ENCODE data around the gene SNX10.

Gene SNX10

DNA sequence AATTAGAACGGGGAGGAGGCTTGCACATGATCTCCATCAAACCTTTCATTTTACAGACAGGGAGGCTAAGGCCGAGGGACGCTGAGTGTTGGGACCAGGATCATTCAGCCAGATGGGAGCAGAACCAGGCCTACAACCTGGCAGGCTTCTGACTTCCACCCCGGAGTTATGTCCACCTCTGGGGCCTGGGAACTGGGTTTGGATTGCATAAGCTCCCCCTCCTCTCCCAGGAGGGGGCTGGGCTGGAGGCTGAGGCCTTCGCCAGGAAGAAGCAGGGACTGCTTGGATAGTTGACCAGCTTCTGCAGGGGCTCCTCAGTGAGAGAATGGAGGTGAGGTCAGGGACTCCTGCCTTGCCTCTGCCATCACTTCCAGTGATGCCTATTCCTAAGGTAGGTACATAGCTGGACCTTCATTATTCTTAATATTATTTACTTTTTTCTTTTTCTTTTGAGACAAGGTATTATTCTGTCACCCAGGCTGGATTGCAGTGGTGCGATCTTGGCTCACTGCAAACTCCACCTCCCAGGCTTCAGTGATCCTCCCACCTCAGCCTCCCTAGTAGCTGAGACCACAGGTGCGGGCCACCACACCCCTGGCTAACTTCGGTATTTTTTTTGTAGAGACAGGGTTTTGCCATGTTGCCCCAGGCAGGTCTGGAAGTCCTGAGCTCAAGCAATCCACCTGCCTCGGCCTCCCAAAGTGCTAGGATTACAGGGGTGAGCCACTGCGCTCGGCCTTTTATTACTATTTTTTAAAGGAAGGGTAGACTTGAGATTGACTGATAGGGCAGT is 1.3 kb downstream of the SNX10 start:
- no peaks in the 10 kb centered on the region for H3K36me3 ChIP-seq (ENCODE audit: control insufficient read depth, insufficient read depth, low read length)
- H3K9ac ChIP-seq (ENCODE audit: low read length), result peak overlapping the region; percentile 0
- no peaks in the 10 kb centered on the region for H3K27me3 ChIP-seq (ENCODE audit: insufficient read depth, low read length, poor library complexity)
- H2AK5ac ChIP-seq (ENCODE audit: low read length), result no peak overlapping the region
- H3K79me2 ChIP-seq (ENCODE audit: control insufficient read depth, insufficient read depth, low read length), result no peaks in the 10 kb centered on the region
- H3K4ac ChIP-seq (ENCODE audit: low read depth, low read length), result no peak overlapping the region
- H3K27ac ChIP-seq (ENCODE audit: low read depth, low read length), result no peak overlapping the region
- no peaks in the 10 kb centered on the region for H3K79me1 ChIP-seq (ENCODE audit: low read length)
- no peak overlapping the region for H3K18ac ChIP-seq (ENCODE audit: low read length)
- no peak overlapping the region for H4K8ac ChIP-seq (ENCODE audit: low read depth, low read length)
- DNase-seq, result peak; percentile 55
- no peak overlapping the region for H2BK5ac ChIP-seq (ENCODE audit: low read length)
- H3K4me3 ChIP-seq (ENCODE audit: low read length), result no peak overlapping the region
- no peaks in the 10 kb centered on the region for H3K4me1 ChIP-seq (ENCODE audit: control insufficient read depth, low read depth, low read length)
- peak overlapping the region; percentile 53 for H3K56ac ChIP-seq (ENCODE audit: low read length)
- H3K4me2 ChIP-seq (ENCODE audit: low read length), result peak overlapping the region; percentile 0
- no peak overlapping the region for H2BK120ac ChIP-seq (ENCODE audit: low read depth, low read length)
- no peak overlapping the region for H4K5ac ChIP-seq (ENCODE audit: low read length)
- no peak overlapping the region for H3K23ac ChIP-seq (ENCODE audit: low read length)
- no peak overlapping the region for H2BK15ac ChIP-seq (replicated peaks; ENCODE audit: low read depth)
- WGBS (ENCODE audit: extremely low coverage, insufficient coverage, low lambda C conversion rate), result no CpG with 5 or more reads among the region's 11 CpGs

DNA sequence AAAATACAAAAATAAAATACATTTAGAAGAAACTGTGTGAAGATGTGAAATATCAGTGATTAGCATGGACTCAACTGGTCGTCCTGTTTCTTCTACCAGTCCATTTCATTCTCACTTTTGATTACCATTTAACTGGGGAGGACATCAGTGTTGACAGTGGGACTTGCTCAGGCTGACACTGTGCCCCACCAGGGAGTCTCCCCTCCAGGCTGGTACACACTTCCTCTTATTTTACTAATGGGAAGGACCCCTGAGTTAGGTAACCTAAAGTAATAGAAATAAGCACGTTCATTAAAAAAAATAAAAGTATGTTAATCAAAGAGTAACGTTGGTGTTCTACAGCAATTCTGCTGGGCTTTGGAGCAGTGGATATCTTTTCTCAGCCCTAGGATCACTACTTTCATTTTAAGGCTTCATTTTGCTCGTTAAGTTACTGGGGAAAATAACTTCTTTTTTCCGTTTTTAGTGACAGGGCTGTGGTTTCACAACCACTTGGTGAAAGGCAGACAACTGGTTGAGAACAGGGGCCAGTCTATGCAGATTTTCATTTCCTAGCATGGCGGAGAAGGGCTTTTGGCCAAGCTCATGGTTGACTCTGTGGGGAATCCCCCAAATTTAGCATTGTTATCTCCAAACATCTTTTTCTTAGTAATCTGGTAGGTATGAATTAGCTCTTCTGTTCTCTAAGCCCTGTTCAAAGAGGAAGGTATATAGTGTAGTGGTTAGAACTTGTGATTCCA is 2.1 kb downstream of the SNX10 start:
- no CpG with 5 or more reads among the region's 6 CpGs for WGBS (ENCODE audit: extremely low coverage, insufficient coverage, low lambda C conversion rate)
- H3K18ac ChIP-seq (ENCODE audit: low read length), result no peak overlapping the region
- DNase-seq, result no peak

DNA sequence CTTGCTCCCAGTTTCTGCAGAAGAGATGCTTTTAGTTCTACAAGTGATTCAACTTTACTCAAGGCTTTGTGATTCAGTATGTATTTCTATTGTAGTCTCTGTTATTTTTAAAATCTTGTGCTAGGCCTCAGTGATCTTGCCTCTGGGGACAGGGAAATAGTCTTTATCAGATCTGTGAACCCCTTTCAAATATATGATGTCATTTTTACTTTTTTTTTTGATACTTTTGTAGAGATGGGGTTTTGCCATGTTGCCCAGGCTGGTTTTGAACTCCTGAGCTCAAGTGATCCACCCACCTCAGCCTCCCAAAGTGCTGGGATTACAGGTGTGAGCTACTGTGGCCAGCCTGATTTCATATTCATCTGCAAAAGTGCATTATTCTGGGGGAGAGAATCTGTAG is 3.4 kb downstream of the SNX10 start:
- H4K8ac ChIP-seq (ENCODE audit: low read depth, low read length), result no peak overlapping the region
- no peaks in the 10 kb centered on the region for H3K27me3 ChIP-seq (ENCODE audit: insufficient read depth, low read length, poor library complexity)
- no peak overlapping the region for H3K27ac ChIP-seq (ENCODE audit: low read depth, low read length)
- H2AK5ac ChIP-seq (ENCODE audit: low read length), result no peak overlapping the region
- H3K36me3 ChIP-seq (ENCODE audit: control insufficient read depth, insufficient read depth, low read length), result no peaks in the 10 kb centered on the region
- no peak overlapping the region for H3K4me2 ChIP-seq (ENCODE audit: low read length)
- H2BK120ac ChIP-seq (ENCODE audit: low read depth, low read length), result no peak overlapping the region
- no peak overlapping the region for H4K5ac ChIP-seq (ENCODE audit: low read length)
- H2BK5ac ChIP-seq (ENCODE audit: low read length), result no peak overlapping the region
- H3K79me2 ChIP-seq (ENCODE audit: control insufficient read depth, insufficient read depth, low read length), result no peaks in the 10 kb centered on the region
- H3K79me1 ChIP-seq (ENCODE audit: low read length), result no peaks in the 10 kb centered on the region
- no peaks in the 10 kb centered on the region for H3K4me1 ChIP-seq (ENCODE audit: control insufficient read depth, low read depth, low read length)
- H3K4ac ChIP-seq (ENCODE audit: low read depth, low read length), result no peak overlapping the region
- H3K9ac ChIP-seq (ENCODE audit: low read length), result no peak overlapping the region
- H3K18ac ChIP-seq (ENCODE audit: low read length), result no peak overlapping the region
- DNase-seq, result no peak
- no peak overlapping the region for H3K23ac ChIP-seq (ENCODE audit: low read length)
- no peak overlapping the region for H3K56ac ChIP-seq (ENCODE audit: low read length)
- no peak overlapping the region for H3K4me3 ChIP-seq (ENCODE audit: low read length)
- H2BK15ac ChIP-seq (replicated peaks; ENCODE audit: low read depth), result no peak overlapping the region

More for the DNA sequence above, 2.1 kb downstream of the SNX10 start:
- no peak overlapping the region for H3K4ac ChIP-seq (ENCODE audit: low read depth, low read length)
- H2BK5ac ChIP-seq (ENCODE audit: low read length), result no peak overlapping the region
- no peak overlapping the region for H3K56ac ChIP-seq (ENCODE audit: low read length)
- no peaks in the 10 kb centered on the region for H3K4me1 ChIP-seq (ENCODE audit: control insufficient read depth, low read depth, low read length)
- no peak overlapping the region for H3K4me3 ChIP-seq (ENCODE audit: low read length)
- H3K79me1 ChIP-seq (ENCODE audit: low read length), result no peaks in the 10 kb centered on the region
- H3K27me3 ChIP-seq (ENCODE audit: insufficient read depth, low read length, poor library complexity), result no peaks in the 10 kb centered on the region
- H3K23ac ChIP-seq (ENCODE audit: low read length), result no peak overlapping the region
- H3K4me2 ChIP-seq (ENCODE audit: low read length), result no peak overlapping the region
- no peak overlapping the region for H2BK15ac ChIP-seq (replicated peaks; ENCODE audit: low read depth)
- H3K36me3 ChIP-seq (ENCODE audit: control insufficient read depth, insufficient read depth, low read length), result no peaks in the 10 kb centered on the region
- no peak overlapping the region for H2AK5ac ChIP-seq (ENCODE audit: low read length)
- H2BK120ac ChIP-seq (ENCODE audit: low read depth, low read length), result no peak overlapping the region
- no peak overlapping the region for H4K5ac ChIP-seq (ENCODE audit: low read length)
- no peak overlapping the region for H4K8ac ChIP-seq (ENCODE audit: low read depth, low read length)
- no peaks in the 10 kb centered on the region for H3K79me2 ChIP-seq (ENCODE audit: control insufficient read depth, insufficient read depth, low read length)
- H3K9ac ChIP-seq (ENCODE audit: low read length), result no peak overlapping the region
- no peak overlapping the region for H3K27ac ChIP-seq (ENCODE audit: low read depth, low read length)

GRCh38 chr7:26295586-26295985 is 3.9 kb downstream of the SNX10 start:
- Histone ChIP-seq H2BK5ac (ENCODE audit: low read length) (no peak overlapping the region), H3K79me1 (ENCODE audit: low read length) (no peaks in the 10 kb centered on the region), H4K5ac (ENCODE audit: low read length) (no peak overlapping the region), H4K8ac (ENCODE audit: low read depth, low read length) (no peak overlapping the region), H3K56ac (ENCODE audit: low read length) (no peak overlapping the region), H3K4me2 (ENCODE audit: low read length) (no peak overlapping the region), H3K23ac (ENCODE audit: low read length) (no peak overlapping the region), H3K4me1 (ENCODE audit: control insufficient read depth, low read depth, low read length) (no peaks in the 10 kb centered on the region), H3K4ac (ENCODE audit: low read depth, low read length) (no peak overlapping the region), H2BK15ac (replicated peaks; ENCODE audit: low read depth) (no peak overlapping the region), H2AK5ac (ENCODE audit: low read length) (no peak overlapping the region), H3K27ac (ENCODE audit: low read depth, low read length) (no peak overlapping the region), H2BK120ac (ENCODE audit: low read depth, low read length) (no peak overlapping the region), H3K27me3 (ENCODE audit: insufficient read depth, low read length, poor library complexity) (no peaks in the 10 kb centered on the region), H3K79me2 (ENCODE audit: control insufficient read depth, insufficient read depth, low read length) (no peaks in the 10 kb centered on the region), H3K36me3 (ENCODE audit: control insufficient read depth, insufficient read depth, low read length) (no peaks in the 10 kb centered on the region), H3K9ac (ENCODE audit: low read length) (no peak overlapping the region), H3K4me3 (ENCODE audit: low read length) (no peak overlapping the region), H3K18ac (ENCODE audit: low read length) (no peak overlapping the region)
- no CpG with 5 or more reads among the region's 5 CpGs for whole genome bisulfite sequencing (ENCODE audit: extremely low coverage, insufficient coverage, low lambda C conversion rate)
- no peak for DNase-seq

DNA sequence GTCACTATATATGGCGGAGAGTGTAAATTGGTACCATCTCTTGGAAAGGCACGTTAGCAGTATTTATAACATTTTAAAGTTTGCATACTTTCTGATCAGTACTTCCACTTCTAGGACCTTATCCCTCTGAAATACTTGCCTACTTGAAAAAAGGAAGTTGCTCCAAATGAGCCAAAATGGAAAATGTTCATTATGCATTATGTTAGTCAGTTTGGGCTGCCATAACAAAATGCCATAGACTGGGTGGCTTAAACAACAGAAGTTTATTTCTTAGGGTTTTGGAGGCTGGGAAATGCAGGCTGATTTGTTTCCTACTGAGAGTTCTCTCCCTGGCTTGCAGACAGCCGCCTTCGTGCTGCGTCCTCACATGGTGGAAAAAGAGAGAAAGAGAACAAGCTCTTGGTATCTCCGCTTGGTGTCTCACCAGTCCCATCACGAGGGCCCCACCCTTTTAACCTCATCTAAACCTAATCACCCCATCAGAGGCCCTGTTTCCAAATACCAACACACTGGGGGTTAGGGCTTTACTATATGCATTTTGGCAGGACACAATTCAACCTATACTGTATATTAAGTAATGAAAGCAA is 6.9 kb downstream of the SNX10 start:
- WGBS (ENCODE audit: extremely low coverage, insufficient coverage, low lambda C conversion rate), result no CpG with 5 or more reads among the region's 7 CpGs
- DNase-seq, result no peak
- Histone ChIP-seq H2BK120ac (ENCODE audit: low read depth, low read length) (no peak overlapping the region), H3K79me1 (ENCODE audit: low read length) (no peaks in the 10 kb centered on the region), H3K27me3 (ENCODE audit: insufficient read depth, low read length, poor library complexity) (no peaks in the 10 kb centered on the region), H3K23ac (ENCODE audit: low read length) (no peak overlapping the region), H2BK15ac (replicated peaks; ENCODE audit: low read depth) (no peak overlapping the region), H3K4me3 (ENCODE audit: low read length) (no peak overlapping the region), H3K79me2 (ENCODE audit: control insufficient read depth, insufficient read depth, low read length) (no peaks in the 10 kb centered on the region), H2BK5ac (ENCODE audit: low read length) (no peak overlapping the region), H3K56ac (ENCODE audit: low read length) (no peak overlapping the region), H4K8ac (ENCODE audit: low read depth, low read length) (no peak overlapping the region), H4K5ac (ENCODE audit: low read length) (no peak overlapping the region), H3K9ac (ENCODE audit: low read length) (no peak overlapping the region), H3K4me2 (ENCODE audit: low read length) (no peak overlapping the region), H3K36me3 (ENCODE audit: control insufficient read depth, insufficient read depth, low read length) (no peaks in the 10 kb centered on the region), H3K27ac (ENCODE audit: low read depth, low read length) (no peak overlapping the region), H3K4me1 (ENCODE audit: control insufficient read depth, low read depth, low read length) (no peaks in the 10 kb centered on the region), H2AK5ac (ENCODE audit: low read length) (no peak overlapping the region), H3K4ac (ENCODE audit: low read depth, low read length) (no peak overlapping the region), H3K18ac (ENCODE audit: low read length) (no peak overlapping the region)
